ENCODE measurements around the gene DEPDC7.

DNA sequence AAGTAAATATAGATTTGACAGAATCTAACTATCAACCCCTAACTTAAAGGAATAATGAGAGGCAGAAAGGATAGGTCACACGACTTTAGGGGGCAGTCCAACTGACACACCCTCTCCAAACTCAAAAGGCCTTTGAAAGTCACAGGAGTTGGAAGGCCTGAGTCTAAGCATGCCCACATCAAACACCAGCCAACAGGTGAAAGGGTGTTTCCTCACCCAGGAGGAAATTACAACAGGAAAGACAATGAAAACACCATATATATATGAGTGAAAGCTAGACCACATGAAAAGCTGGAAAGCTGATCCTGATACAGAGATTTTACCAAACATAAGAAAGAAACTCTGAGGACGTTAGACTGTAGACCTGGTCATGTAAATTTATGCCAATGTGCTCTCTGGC lies 10.5 kb upstream of the DEPDC7 start:
- TF ChIP-seq, protein P1, sequence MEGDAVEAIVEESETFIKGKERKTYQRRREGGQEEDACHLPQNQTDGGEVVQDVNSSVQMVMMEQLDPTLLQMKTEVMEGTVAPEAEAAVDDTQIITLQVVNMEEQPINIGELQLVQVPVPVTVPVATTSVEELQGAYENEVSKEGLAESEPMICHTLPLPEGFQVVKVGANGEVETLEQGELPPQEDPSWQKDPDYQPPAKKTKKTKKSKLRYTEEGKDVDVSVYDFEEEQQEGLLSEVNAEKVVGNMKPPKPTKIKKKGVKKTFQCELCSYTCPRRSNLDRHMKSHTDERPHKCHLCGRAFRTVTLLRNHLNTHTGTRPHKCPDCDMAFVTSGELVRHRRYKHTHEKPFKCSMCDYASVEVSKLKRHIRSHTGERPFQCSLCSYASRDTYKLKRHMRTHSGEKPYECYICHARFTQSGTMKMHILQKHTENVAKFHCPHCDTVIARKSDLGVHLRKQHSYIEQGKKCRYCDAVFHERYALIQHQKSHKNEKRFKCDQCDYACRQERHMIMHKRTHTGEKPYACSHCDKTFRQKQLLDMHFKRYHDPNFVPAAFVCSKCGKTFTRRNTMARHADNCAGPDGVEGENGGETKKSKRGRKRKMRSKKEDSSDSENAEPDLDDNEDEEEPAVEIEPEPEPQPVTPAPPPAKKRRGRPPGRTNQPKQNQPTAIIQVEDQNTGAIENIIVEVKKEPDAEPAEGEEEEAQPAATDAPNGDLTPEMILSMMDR (IDR thresholded peaks at IDR 0.05), result no peak
- TF ChIP-seq EZH2 (IDR thresholded peaks at IDR 0.05; ENCODE audit: borderline replicate concordance, insufficient read depth, low read depth, low read length, poor library complexity, severe bottlenecking), result no peak

All from B cell (primary cell).